ENCODE data around the gene RAB11FIP4.

DNA sequence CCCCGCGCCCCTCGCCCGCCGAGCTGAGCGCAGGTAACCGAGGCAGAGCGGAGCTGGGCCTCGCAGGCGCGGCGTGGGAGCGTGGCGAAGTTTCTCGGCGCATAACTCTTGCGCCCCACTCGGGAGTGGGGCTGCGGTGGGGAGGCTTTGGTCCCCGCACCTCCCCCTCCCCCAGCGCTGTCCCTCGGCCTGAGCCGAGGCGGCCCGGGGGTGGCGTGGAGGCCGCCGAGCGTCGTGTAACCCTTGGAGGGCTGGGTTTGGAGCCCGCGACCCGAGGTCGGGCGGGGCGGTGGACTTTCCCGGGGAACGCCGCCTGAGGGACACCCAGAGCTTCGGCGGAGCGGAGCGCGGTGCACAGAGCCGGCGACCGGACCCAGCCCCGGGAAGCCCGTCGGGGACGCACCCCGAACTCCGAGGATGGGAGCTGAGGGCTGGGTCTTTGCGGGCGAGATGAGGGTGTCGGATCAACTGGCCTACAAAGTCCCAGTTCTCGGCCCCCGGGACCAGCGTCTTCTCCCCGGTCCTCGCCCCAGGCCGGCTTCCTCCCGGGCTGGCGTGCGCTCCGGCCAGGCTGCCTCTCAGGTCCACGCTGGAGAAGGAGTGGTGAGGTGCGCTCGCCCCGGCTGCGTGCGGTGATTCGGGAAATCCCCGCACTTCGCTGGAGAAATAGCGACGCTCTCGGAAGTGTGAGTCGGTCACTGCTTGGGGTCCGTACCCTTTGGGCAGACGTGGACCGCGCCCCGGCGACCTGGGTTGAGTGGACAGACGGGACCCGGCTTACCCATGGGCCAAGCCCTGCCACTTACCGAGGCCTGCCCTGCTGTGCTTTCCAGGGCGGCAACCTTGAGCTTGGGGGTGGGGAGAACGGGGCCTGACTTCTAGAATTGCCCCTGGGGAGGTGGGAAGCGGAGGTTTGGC lies 168.4 kb downstream of the RAB11FIP4 start:
- TF ChIP-seq, protein P1, sequence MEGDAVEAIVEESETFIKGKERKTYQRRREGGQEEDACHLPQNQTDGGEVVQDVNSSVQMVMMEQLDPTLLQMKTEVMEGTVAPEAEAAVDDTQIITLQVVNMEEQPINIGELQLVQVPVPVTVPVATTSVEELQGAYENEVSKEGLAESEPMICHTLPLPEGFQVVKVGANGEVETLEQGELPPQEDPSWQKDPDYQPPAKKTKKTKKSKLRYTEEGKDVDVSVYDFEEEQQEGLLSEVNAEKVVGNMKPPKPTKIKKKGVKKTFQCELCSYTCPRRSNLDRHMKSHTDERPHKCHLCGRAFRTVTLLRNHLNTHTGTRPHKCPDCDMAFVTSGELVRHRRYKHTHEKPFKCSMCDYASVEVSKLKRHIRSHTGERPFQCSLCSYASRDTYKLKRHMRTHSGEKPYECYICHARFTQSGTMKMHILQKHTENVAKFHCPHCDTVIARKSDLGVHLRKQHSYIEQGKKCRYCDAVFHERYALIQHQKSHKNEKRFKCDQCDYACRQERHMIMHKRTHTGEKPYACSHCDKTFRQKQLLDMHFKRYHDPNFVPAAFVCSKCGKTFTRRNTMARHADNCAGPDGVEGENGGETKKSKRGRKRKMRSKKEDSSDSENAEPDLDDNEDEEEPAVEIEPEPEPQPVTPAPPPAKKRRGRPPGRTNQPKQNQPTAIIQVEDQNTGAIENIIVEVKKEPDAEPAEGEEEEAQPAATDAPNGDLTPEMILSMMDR (IDR thresholded peaks at IDR 0.05) = no peak
- TF ChIP-seq POLR2AphosphoS5 (IDR thresholded peaks at IDR 0.05) = no peak
- TF ChIP-seq POLR2A (IDR thresholded peaks at IDR 0.05) = no peak

Data from breast epithelium (tissue), 3 donors.